Natural killer cell treated with Interleukin-12 subunit alpha and Interleukin-12 subunit beta and Interleukin-15 and Interleukin-18, amount 100 ng/mL, for 72 hours (primary cell): ENCODE results near the gene PINK1. TPM values are rescaled to one million over a fixed set of nuclear protein-coding genes. Genes with fewer than 3 reads are reported as not detected.

Experiments used
- ATAC-seq, 2 donors: fragments of 150-1000 bp; cut with Tn5 transposase in 1 of 2; sonication (Bioruptor Pico), chemical (Tn5 transposase) in 1 of 2; 2 replicates each; pipeline ENCODE4 v1.10.0; 2021
- DNase-seq: peaks from one replicate; pipeline ENCODE4 v3.0.0; 2022; ENCODE audit warnings: low spot score
- H3K27ac Mint-ChIP-seq, 2 donors: 1 replicate in 1 of 2; 2 replicates in 1 of 2; pipeline ENCODE4 v1.8.0; 2022; ENCODE audit warnings: mixed read lengths in 2 of 2, mild to moderate bottlenecking in 1 of 2, moderate library complexity in 1 of 2
- H3K27me3 Mint-ChIP-seq, 2 donors: 1 replicate in 1 of 2; 2 replicates in 1 of 2; pipeline ENCODE4 v1.8.0; 2022; ENCODE audit warnings: mixed read lengths in 2 of 2
- H3K36me3 Mint-ChIP-seq: one replicate; pipeline ENCODE4 v1.8.0; 2022; ENCODE audit warnings: mixed read lengths
- H3K4me1 Mint-ChIP-seq, 2 donors: 1 replicate in 1 of 2; 2 replicates in 1 of 2; pipeline ENCODE4 v1.8.0; 2022; ENCODE audit warnings: low read depth in 2 of 2, mixed read lengths in 2 of 2, mild to moderate bottlenecking in 1 of 2
- H3K4me3 Mint-ChIP-seq: one replicate; pipeline ENCODE4 v1.8.0; 2022; ENCODE audit warnings: mixed read lengths
- H3K9me3 Mint-ChIP-seq: 2 replicates; pipeline ENCODE4 v1.8.0; 2022; ENCODE audit warnings: mixed read lengths
- total RNA-seq, 2 donors: library from RNA; stranded (reverse); gene quantifications; one replicate each; pipeline ENCODE4 v1.2.3, GENCODE V29; 2022

The PINK1 gene
- total RNA-seq, 2 donors from 2014 or later = 3.8 to 4.7 TPM

GRCh38 chr1:20618550-20618949 is 14.7 kb upstream of the PINK1 start:
- Mint-ChIP-seq H3K27ac (no peak overlapping the region), H3K9me3 (no peaks in the 10 kb centered on the region), H3K27me3 (peaks cover 0 to 13% of the 10 kb centered on the region in 2 donors), H3K36me3 (no peaks in the 10 kb centered on the region), H3K4me1 (no peaks in the 10 kb centered on the region), H3K4me3 (no peak overlapping the region)
- DNase-seq (no peak), ATAC-seq (no peak)

DNA sequence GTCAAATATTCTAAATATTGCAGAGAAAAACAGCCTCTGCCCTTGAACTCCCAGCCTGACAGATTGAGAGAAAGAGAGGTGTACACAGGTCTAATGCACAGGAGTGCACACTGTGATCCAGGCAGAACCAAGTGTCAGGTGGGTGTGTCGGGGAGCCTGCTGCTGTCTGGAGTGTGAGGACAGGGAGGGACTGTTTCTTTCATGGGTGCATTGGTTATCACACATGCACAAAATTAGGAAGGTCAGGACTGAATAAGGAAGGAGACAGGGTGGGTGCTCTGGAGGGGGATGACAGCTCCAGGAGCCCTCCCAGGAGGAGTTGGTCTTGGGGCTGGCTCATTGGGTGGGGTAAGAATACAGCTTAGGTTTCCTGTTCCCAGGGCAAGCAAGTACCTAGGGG is 13.3 kb upstream of the PINK1 start:
- ATAC-seq (no peak), DNase-seq (no peak)
- H3K27ac Mint-ChIP-seq = no peak overlapping the region

DNA sequence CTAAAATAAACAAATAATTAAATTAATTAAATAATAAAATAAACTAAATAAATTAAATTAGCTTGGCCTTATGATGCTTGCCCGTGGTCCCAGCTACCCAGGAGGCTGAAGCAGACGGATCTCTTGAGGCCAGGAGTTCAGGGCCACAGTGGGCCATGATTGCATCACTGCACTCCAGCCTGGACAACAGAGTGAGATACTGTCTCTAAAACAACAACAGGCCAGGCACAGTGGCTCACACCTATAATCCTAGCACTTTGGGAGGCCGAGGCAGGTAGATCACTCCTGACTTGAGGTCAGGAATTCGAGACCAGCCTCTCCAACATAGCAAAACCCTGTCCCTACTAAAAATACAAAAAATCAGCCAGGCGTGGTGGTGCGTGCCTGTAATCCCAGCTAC is 12.2 kb upstream of the PINK1 start:
- H3K9me3 Mint-ChIP-seq = no peaks in the 10 kb centered on the region
- no peaks in the 10 kb centered on the region for H3K36me3 Mint-ChIP-seq
- no peak for DNase-seq
- ATAC-seq = no peak
- H3K4me1 Mint-ChIP-seq = no peaks in the 10 kb centered on the region
- no peak overlapping the region for H3K27ac Mint-ChIP-seq
- peaks cover 7 to 18% of the 10 kb centered on the region in 2 donors for H3K27me3 Mint-ChIP-seq
- no peak overlapping the region for H3K4me3 Mint-ChIP-seq

More for the DNA sequence above, 13.3 kb upstream of the PINK1 start:
- Mint-ChIP-seq H3K9me3 (no peaks in the 10 kb centered on the region), H3K27me3 (peaks cover 7 to 15% of the 10 kb centered on the region in 2 donors), H3K36me3 (no peaks in the 10 kb centered on the region), H3K4me3 (no peak overlapping the region), H3K4me1 (no peaks in the 10 kb centered on the region)

GRCh38 chr1:20624709-20625108 is 8.5 kb upstream of the PINK1 start:
- no peaks in the 10 kb centered on the region for H3K9me3 Mint-ChIP-seq
- H3K36me3 Mint-ChIP-seq = no peaks in the 10 kb centered on the region
- no peak for ATAC-seq
- no peak overlapping the region for H3K27ac Mint-ChIP-seq
- no peak for DNase-seq
- no peak overlapping the region for H3K4me3 Mint-ChIP-seq
- peaks cover 15 to 20% of the 10 kb centered on the region in 2 donors for H3K27me3 Mint-ChIP-seq
- H3K4me1 Mint-ChIP-seq = no peaks in the 10 kb centered on the region

GRCh38 chr1:20625176-20626097 is 7.8 kb upstream of the PINK1 start:
- no peaks in the 10 kb centered on the region for H3K9me3 Mint-ChIP-seq
- no peak overlapping the region for H3K4me3 Mint-ChIP-seq
- DNase-seq (no peak), ATAC-seq (no peak)
- H3K27me3 Mint-ChIP-seq = peaks cover 13 to 20% of the 10 kb centered on the region in 2 donors
- no peak overlapping the region for H3K27ac Mint-ChIP-seq
- H3K4me1 Mint-ChIP-seq = no peaks in the 10 kb centered on the region
- H3K36me3 Mint-ChIP-seq = no peaks in the 10 kb centered on the region

GRCh38 chr1:20626098-20626427 is 7.2 kb upstream of the PINK1 start:
- Mint-ChIP-seq H3K36me3 (no peaks in the 10 kb centered on the region), H3K27ac (no peak overlapping the region), H3K4me1 (no peaks in the 10 kb centered on the region), H3K9me3 (no peaks in the 10 kb centered on the region), H3K27me3 (peaks cover 13 to 20% of the 10 kb centered on the region in 2 donors), H3K4me3 (no peak overlapping the region)
- DNase-seq (no peak), ATAC-seq (no peak)

GRCh38 chr1:20626524-20626923 is 6.7 kb upstream of the PINK1 start:
- peaks cover 13 to 20% of the 10 kb centered on the region in 2 donors for H3K27me3 Mint-ChIP-seq
- no peaks in the 10 kb centered on the region for H3K4me1 Mint-ChIP-seq
- ATAC-seq (no peak), DNase-seq (no peak)
- H3K36me3 Mint-ChIP-seq = no peaks in the 10 kb centered on the region
- H3K27ac Mint-ChIP-seq = no peak overlapping the region
- H3K4me3 Mint-ChIP-seq = no peak overlapping the region
- no peaks in the 10 kb centered on the region for H3K9me3 Mint-ChIP-seq

GRCh38 chr1:20630729-20631128 is 2.5 kb upstream of the PINK1 start:
- DNase-seq (no peak), ATAC-seq (no peak)
- Mint-ChIP-seq H3K4me1 (peaks cover 8 to 12% of the 10 kb centered on the region in 2 donors), H3K27me3 (peaks cover 7 to 13% of the 10 kb centered on the region in 2 donors), H3K27ac (no peak overlapping the region), H3K36me3 (no peaks in the 10 kb centered on the region), H3K4me3 (no peak overlapping the region), H3K9me3 (no peaks in the 10 kb centered on the region)

- Mint-ChIP-seq H3K36me3 (no peaks in the 10 kb centered on the region), H3K4me3 (peak overlapping the region; percentile 58), H3K4me1 (peaks cover 8 to 12% of the 10 kb centered on the region in 2 donors), H3K9me3 (no peaks in the 10 kb centered on the region), H3K27ac (no peak overlapping the region), H3K27me3 (peaks cover 0 to 2% of the 10 kb centered on the region in 2 donors)
- DNase-seq = no peak
- no peak for ATAC-seq
Measured at GRCh38 chr1:20632386-20632785, 872 bp upstream of the PINK1 start.

GRCh38 chr1:20634065-20634593 is 871 bp downstream of the PINK1 start:
- H3K27me3 Mint-ChIP-seq = no peaks in the 10 kb centered on the region
- peak overlapping the region; percentile 83 for H3K4me3 Mint-ChIP-seq
- DNase-seq (no peak), ATAC-seq (no peak)
- peaks cover 8 to 12% of the 10 kb centered on the region in 2 donors for H3K4me1 Mint-ChIP-seq
- no peaks in the 10 kb centered on the region for H3K36me3 Mint-ChIP-seq
- peak overlapping the region in 1 of 2 donors; percentile 74 for H3K27ac Mint-ChIP-seq
- H3K9me3 Mint-ChIP-seq = no peaks in the 10 kb centered on the region

DNA sequence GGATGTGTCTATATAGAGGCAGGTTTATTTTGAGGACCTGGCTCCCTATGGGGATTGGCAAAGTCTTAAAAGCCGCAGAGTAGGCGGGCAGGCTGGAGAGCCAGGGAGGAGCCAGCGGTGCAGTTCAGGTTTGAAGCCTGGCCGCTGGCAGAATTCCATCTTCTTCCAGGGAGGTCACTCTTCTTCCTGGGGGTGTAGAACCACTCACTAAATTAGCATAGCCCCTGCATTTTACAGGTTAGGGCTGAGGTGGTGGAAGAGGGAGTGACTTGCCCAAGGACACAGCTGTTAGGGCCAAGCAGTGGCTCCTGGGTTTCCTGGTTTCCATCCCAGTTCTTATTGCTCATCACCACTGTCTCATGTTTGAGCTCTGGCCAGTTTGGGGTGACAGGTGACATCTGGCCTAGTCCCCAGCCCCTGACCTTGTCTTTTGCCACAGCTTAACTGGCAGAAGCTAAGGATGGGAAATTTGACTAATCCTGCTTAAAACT is 1.4 kb downstream of the PINK1 start:
- H3K4me1 Mint-ChIP-seq = peaks cover 8 to 12% of the 10 kb centered on the region in 2 donors
- H3K9me3 Mint-ChIP-seq = no peaks in the 10 kb centered on the region
- ATAC-seq (no peak), DNase-seq (no peak)
- H3K36me3 Mint-ChIP-seq = no peaks in the 10 kb centered on the region
- H3K4me3 Mint-ChIP-seq = peak overlapping the region; percentile 83
- H3K27ac Mint-ChIP-seq = peak overlapping the region in 1 of 2 donors; percentile 74
- H3K27me3 Mint-ChIP-seq = no peaks in the 10 kb centered on the region

GRCh38 chr1:20636785-20637347 is 3.6 kb downstream of the PINK1 start:
- Mint-ChIP-seq H3K9me3 (no peaks in the 10 kb centered on the region), H3K27me3 (no peaks in the 10 kb centered on the region), H3K27ac (no peak overlapping the region), H3K36me3 (no peaks in the 10 kb centered on the region), H3K4me1 (peaks cover 12 to 18% of the 10 kb centered on the region in 2 donors), H3K4me3 (no peak overlapping the region)
- DNase-seq = no peak
- ATAC-seq = no peak

GRCh38 chr1:20640183-20640597 is 6.9 kb downstream of the PINK1 start:
- H3K4me1 Mint-ChIP-seq = peaks cover 4 to 5% of the 10 kb centered on the region in 2 donors

DNA sequence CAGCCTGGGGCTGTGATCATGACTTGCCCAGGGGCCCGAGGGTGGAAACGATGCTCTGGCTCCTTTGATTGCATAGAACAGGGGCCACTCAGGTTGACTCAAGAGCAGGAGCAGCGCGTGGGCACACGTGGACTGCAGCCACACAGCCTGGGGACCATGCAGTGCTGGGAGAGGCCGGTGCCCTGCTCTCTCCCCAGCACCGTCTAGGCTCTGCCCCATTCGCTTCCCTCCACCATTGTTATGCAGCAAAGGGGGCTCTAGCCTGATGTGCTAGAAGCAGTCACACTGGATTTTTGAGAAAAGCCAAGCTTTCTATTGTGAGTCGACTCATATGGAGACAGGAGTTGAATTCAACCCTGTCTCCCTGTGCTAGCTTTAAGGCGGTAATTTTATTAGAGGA is 8.7 kb downstream of the PINK1 start:
- no peaks in the 10 kb centered on the region for H3K27me3 Mint-ChIP-seq
- ATAC-seq = no peak
- H3K9me3 Mint-ChIP-seq = no peaks in the 10 kb centered on the region
- no peak overlapping the region for H3K27ac Mint-ChIP-seq
- no peak for DNase-seq
- peaks cover 4 to 5% of the 10 kb centered on the region in 2 donors for H3K4me1 Mint-ChIP-seq
- H3K4me3 Mint-ChIP-seq = no peak overlapping the region
- no peaks in the 10 kb centered on the region for H3K36me3 Mint-ChIP-seq

More at GRCh38 chr1:20640183-20640597, 6.9 kb downstream of the PINK1 start:
- peak overlapping the region in 1 of 2 donors; percentile 38 for H3K27ac Mint-ChIP-seq
- H3K27me3 Mint-ChIP-seq = no peaks in the 10 kb centered on the region
- ATAC-seq = peak; percentile 69
- no peaks in the 10 kb centered on the region for H3K9me3 Mint-ChIP-seq
- no peak overlapping the region for H3K4me3 Mint-ChIP-seq
- DNase-seq = peak; percentile 66
- no peaks in the 10 kb centered on the region for H3K36me3 Mint-ChIP-seq
